ENCODE measurements around the gene TKT.
"Not testable (repeated sequence)": the region's sequence is repeated elsewhere in the genome, so short reads cannot be mapped to it uniquely, and the experiment has no call there.

The TKT gene

GRCh38 chr3:53259427-53260259 lies 3.8 kb upstream of the TKT start:
- no peak for DNase-seq (ENCODE audit: low read depth in 2 of 2)

- no peak for DNase-seq (ENCODE audit: low read depth in 2 of 2)
Observed at GRCh38 chr3:53258600-53259426, 3.0 kb upstream of the TKT start.

- no peak for DNase-seq (ENCODE audit: low read depth in 2 of 2)
Observed at GRCh38 chr3:53257465-53257864, 1.6 kb upstream of the TKT start.

GRCh38 chr3:53256704-53257055 lies 858 bp upstream of the TKT start:
- no peak for DNase-seq (ENCODE audit: low read depth in 2 of 2)

GRCh38 chr3:53255423-53255774 lies 423 bp downstream of the TKT start:
- peak in 1 of 2 donors; percentile 31 for DNase-seq (ENCODE audit: low read depth in 2 of 2)

- DNase-seq (ENCODE audit: low read depth in 2 of 2): peak in 1 of 2 donors; percentile 40
Observed at GRCh38 chr3:53254509-53255422, 1.1 kb downstream of the TKT start.

GRCh38 chr3:53253707-53254508 lies 1.9 kb downstream of the TKT start:
- no peak for DNase-seq (ENCODE audit: low read depth in 2 of 2)

GRCh38 chr3:53252947-53253322 lies 2.9 kb downstream of the TKT start:
- not testable (repeated sequence) for DNase-seq (ENCODE audit: low read depth in 2 of 2)

GRCh38 chr3:53252096-53252946 lies 3.5 kb downstream of the TKT start:
- no peak for DNase-seq (ENCODE audit: low read depth in 2 of 2)

GRCh38 chr3:53250881-53251605 lies 4.8 kb downstream of the TKT start:
- DNase-seq (ENCODE audit: low read depth in 2 of 2): no peak

GRCh38 chr3:53250453-53250852 lies 5.4 kb downstream of the TKT start:
- DNase-seq (ENCODE audit: low read depth in 2 of 2): no peak

GRCh38 chr3:53248161-53248560 lies 7.7 kb downstream of the TKT start:
- DNase-seq (ENCODE audit: low read depth in 2 of 2): no peak

- no peak for DNase-seq (ENCODE audit: low read depth in 2 of 2)
Observed at GRCh38 chr3:53247619-53248018, 8.2 kb downstream of the TKT start.

GRCh38 chr3:53244271-53244670 lies 11.6 kb downstream of the TKT start:
- no peak for DNase-seq (ENCODE audit: low read depth in 2 of 2)

- no peak for DNase-seq (ENCODE audit: low read depth in 2 of 2)
Observed at GRCh38 chr3:53243785-53244184, 12.0 kb downstream of the TKT start.

GRCh38 chr3:53243165-53243564 lies 12.7 kb downstream of the TKT start:
- no peak for DNase-seq (ENCODE audit: low read depth in 2 of 2)

GRCh38 chr3:53242642-53243041 lies 13.2 kb downstream of the TKT start:
- DNase-seq (ENCODE audit: low read depth in 2 of 2): no peak

- no peak for DNase-seq (ENCODE audit: low read depth in 2 of 2)
Observed at GRCh38 chr3:53242155-53242554, 13.7 kb downstream of the TKT start.
